Activated naive CD4-positive, alpha-beta T cell treated with anti-CD3 and anti-CD28 coated beads, Interleukin-2, amount 50 U/mL, for 72 hours (primary cell): ENCODE measurements around the gene HPSE2. TPM values are rescaled to one million over a fixed set of nuclear protein-coding genes. Genes with fewer than 3 reads are reported as not detected.
"Not testable (repeated sequence)": the region's sequence is repeated elsewhere in the genome, so short reads cannot be mapped to it uniquely, and the experiment has no call there.

Experiments used
- ATAC-seq, 2 donors: fragments of 150-1000 bp; cut with Tn5 transposase; 2 replicates each; pipeline ENCODE4 v1.10.0; 2021; ENCODE audit warnings: mild to moderate bottlenecking in 2 of 2, moderate library complexity in 2 of 2
- DNase-seq, 2 donors: peaks; one replicate each; pipeline ENCODE4 v3.0.0; 2021 to 2022; ENCODE audit warnings: low spot score in 2 of 2
- H3K27ac Mint-ChIP-seq, 2 donors: one replicate each; pipeline ENCODE4 v1.8.0; 2022; ENCODE audit warnings: mild to moderate bottlenecking in 2 of 2, mixed read lengths in 2 of 2
- H3K36me3 Mint-ChIP-seq, 2 donors: one replicate each; pipeline ENCODE4 v1.8.0; 2022; ENCODE audit warnings: mixed read lengths in 2 of 2
- H3K9me3 Mint-ChIP-seq, 2 donors: one replicate each; pipeline ENCODE4 v1.8.0; 2022; ENCODE audit warnings: mixed read lengths in 2 of 2
- total RNA-seq, 2 donors: library from RNA; stranded (reverse); gene quantifications; one replicate each; pipeline ENCODE4 v1.2.3, GENCODE V29; 2022

Gene HPSE2
- total RNA-seq, 2 donors from 2014 or later: not detected

DNA sequence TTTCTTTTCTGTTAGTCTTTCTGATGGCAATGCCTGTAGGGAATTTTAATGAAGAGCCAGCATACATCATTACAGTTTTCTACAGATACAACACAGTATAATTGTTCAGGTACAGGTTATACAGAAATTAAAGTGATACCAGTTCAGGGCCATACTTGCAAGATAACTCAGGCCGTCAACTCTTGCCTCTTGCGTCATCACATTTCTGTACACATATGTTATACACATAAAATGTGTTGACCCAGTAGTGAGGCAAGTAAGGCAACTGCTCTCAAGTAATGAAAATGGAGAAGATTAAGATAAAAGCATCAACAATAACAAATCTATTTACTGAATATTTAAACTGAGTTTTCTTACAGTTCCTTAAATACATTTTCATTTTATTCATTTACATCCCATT, 317.8 kb downstream of the HPSE2 start:
- Mint-ChIP-seq H3K27ac (no peak overlapping the region), H3K9me3 (no peaks in the 10 kb centered on the region), H3K36me3 (no peaks in the 10 kb centered on the region)
- DNase-seq (no peak), ATAC-seq (no peak)

- DNase-seq (no peak), ATAC-seq (no peak)
- H3K36me3 Mint-ChIP-seq: no peaks in the 10 kb centered on the region
- no peak overlapping the region for H3K27ac Mint-ChIP-seq
- no peaks in the 10 kb centered on the region for H3K9me3 Mint-ChIP-seq
These were observed 319.0 kb downstream of the HPSE2 start for GRCh38 chr10:98916526-98917125.

- Mint-ChIP-seq H3K9me3 (no peaks in the 10 kb centered on the region), H3K36me3 (no peaks in the 10 kb centered on the region), H3K27ac (no peak overlapping the region)
- no peak for ATAC-seq
- DNase-seq: no peak
These were observed 319.7 kb downstream of the HPSE2 start for GRCh38 chr10:98915911-98916310.

GRCh38 chr10:98910546-98910945, 325.1 kb downstream of the HPSE2 start:
- DNase-seq: no peak
- no peak overlapping the region for H3K27ac Mint-ChIP-seq
- ATAC-seq: no peak
- H3K9me3 Mint-ChIP-seq: no peaks in the 10 kb centered on the region
- H3K36me3 Mint-ChIP-seq: no peaks in the 10 kb centered on the region

- DNase-seq: no peak
- ATAC-seq: no peak
- Mint-ChIP-seq H3K9me3 (no peaks in the 10 kb centered on the region), H3K27ac (no peak overlapping the region), H3K36me3 (no peaks in the 10 kb centered on the region)
These were observed 325.6 kb downstream of the HPSE2 start for GRCh38 chr10:98910048-98910447.

GRCh38 chr10:98908868-98909267, 326.8 kb downstream of the HPSE2 start:
- Mint-ChIP-seq H3K9me3 (no peaks in the 10 kb centered on the region), H3K27ac (no peak overlapping the region), H3K36me3 (no peaks in the 10 kb centered on the region)
- no peak for DNase-seq
- ATAC-seq: no peak

- ATAC-seq, H3K9me3 Mint-ChIP-seq: not testable (repeated sequence)
These were observed 327.4 kb downstream of the HPSE2 start for GRCh38 chr10:98908247-98908646.

DNA sequence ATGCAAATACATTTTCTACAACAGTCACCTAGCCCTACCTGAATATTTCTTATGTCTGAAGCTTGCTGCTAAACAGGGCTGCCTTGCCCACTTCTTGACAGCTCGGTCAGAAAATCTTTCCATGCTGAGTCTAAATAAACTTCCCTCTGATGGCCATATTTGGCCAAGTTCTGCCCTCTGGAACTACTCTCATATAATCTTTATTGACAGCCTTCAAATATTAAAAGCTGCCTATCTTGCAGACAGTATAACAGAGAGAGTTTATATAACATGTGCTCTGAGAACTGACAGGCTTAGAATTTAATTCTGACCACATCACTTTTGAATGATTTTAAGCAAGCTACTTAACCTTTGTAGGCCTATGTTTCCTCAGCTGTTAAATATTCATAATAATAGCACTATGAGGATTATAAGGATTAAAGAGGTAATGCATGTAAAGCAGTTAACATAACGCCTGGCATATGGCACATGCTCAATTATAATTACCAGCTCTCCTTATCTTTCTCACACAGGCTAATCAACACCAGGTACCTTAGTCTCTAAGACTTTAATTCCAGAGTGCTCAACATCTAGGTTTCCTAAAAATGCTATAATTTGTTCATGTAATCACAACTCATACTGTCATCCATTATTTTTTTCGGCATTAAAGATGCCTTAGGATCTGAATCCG, 334.1 kb downstream of the HPSE2 start:
- ATAC-seq (no peak), DNase-seq (no peak)
- Mint-ChIP-seq H3K27ac (no peak overlapping the region), H3K36me3 (no peaks in the 10 kb centered on the region), H3K9me3 (peaks cover 0 to 5% of the 10 kb centered on the region in 2 donors)

More at GRCh38 chr10:98908247-98908646, 327.4 kb downstream of the HPSE2 start:
- H3K27ac Mint-ChIP-seq, H3K36me3 Mint-ChIP-seq, DNase-seq: not testable (repeated sequence)

- no peak overlapping the region for H3K27ac Mint-ChIP-seq
- DNase-seq (no peak), ATAC-seq (no peak)
- peaks cover 7 to 13% of the 10 kb centered on the region in 2 donors for H3K9me3 Mint-ChIP-seq
- no peaks in the 10 kb centered on the region for H3K36me3 Mint-ChIP-seq
These were observed 336.6 kb downstream of the HPSE2 start for GRCh38 chr10:98899018-98899417.

GRCh38 chr10:98892523-98892922, 343.1 kb downstream of the HPSE2 start:
- peaks cover 8 to 9% of the 10 kb centered on the region in 2 donors for H3K9me3 Mint-ChIP-seq
- no peaks in the 10 kb centered on the region for H3K36me3 Mint-ChIP-seq
- ATAC-seq: no peak
- DNase-seq: no peak
- H3K27ac Mint-ChIP-seq: no peak overlapping the region

GRCh38 chr10:98886686-98887085, 349.0 kb downstream of the HPSE2 start:
- DNase-seq (no peak), ATAC-seq (no peak)
- Mint-ChIP-seq H3K27ac (no peak overlapping the region), H3K9me3 (peaks cover 0 to 4% of the 10 kb centered on the region in 2 donors), H3K36me3 (no peaks in the 10 kb centered on the region)

DNA sequence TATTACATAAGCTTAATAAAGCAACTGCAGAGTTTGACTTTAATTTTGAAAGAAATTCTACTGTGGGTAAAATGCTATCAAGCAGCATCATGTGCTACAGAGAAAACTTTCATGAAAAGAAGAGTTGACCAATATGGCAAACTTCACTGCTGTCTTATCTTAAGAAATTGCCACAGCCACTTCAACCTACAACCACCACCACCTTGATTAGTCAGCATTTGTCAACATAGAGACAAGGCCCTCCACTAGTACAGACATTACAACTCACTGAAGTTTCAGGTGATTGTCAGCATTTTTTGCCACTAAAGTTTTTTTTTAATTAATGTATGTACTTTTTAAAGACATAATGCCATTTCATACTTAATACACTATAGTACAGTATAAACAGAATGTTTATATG, 350.3 kb downstream of the HPSE2 start:
- Mint-ChIP-seq H3K36me3 (no peaks in the 10 kb centered on the region), H3K27ac (no peak overlapping the region), H3K9me3 (peaks cover 0 to 4% of the 10 kb centered on the region in 2 donors)
- no peak for ATAC-seq
- DNase-seq: no peak

DNA sequence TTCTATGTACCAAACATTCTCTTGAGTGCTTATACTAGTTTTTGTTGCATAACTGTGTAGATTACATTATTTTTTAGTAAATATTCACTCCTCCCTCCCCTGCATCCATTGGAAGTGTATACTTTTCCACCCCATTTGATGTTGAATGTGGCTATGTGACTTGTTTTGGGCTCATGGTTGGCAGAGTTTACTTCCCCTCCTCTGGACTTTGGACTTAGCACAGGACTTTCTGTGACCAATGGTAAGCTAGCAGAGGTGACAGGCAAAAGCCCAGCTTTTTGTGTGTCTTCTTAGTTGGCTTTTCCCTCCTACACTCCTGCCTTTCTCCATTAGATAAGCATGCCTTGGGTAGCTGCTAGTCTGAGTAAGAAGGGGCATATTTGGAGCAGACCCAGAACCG, 353.9 kb downstream of the HPSE2 start:
- Mint-ChIP-seq H3K27ac (no peak overlapping the region), H3K9me3 (no peaks in the 10 kb centered on the region), H3K36me3 (no peaks in the 10 kb centered on the region)
- no peak for ATAC-seq
- DNase-seq: no peak

DNA sequence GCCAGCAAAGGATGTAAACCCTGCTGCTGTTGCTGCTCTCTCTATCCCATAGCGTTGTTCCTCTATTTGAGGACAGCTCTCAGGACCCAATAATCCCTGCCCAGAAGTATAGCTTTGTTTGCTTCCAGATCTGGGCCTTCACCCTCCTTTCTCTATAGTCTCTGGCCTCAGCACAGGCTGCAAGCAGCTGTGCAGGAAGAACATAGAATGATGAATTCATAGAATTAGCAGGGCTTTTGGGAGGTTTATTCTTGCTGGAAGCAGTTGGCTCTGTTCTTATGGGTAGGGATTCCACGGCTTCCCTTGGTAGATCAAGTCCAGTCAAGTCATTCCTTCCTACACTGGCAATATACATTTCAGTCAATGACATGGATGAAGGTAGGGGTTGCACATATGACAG, 354.7 kb downstream of the HPSE2 start:
- H3K36me3 Mint-ChIP-seq: no peaks in the 10 kb centered on the region
- no peak overlapping the region for H3K27ac Mint-ChIP-seq
- DNase-seq (no peak), ATAC-seq (no peak)
- no peaks in the 10 kb centered on the region for H3K9me3 Mint-ChIP-seq

DNA sequence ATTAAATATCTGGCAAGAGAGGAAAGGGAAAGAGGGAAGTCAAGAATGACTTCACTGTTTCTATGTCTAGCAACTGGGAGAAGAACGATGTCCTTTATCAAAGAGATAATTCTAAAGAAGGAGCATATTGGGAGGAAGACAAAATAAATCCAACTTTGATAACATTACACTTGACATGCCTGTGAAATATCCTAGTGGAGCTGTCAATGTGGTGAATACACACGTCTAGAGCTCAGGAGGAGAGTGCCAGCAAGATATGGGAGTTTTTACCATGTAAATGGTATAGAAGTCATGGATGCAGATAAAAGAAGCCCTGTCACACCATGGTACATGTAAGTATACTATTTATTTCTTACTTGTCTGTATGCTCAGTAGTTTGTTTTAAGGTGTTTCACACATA, 356.7 kb downstream of the HPSE2 start:
- ATAC-seq: no peak
- Mint-ChIP-seq H3K9me3 (no peaks in the 10 kb centered on the region), H3K36me3 (no peaks in the 10 kb centered on the region), H3K27ac (no peak overlapping the region)
- DNase-seq: no peak

DNA sequence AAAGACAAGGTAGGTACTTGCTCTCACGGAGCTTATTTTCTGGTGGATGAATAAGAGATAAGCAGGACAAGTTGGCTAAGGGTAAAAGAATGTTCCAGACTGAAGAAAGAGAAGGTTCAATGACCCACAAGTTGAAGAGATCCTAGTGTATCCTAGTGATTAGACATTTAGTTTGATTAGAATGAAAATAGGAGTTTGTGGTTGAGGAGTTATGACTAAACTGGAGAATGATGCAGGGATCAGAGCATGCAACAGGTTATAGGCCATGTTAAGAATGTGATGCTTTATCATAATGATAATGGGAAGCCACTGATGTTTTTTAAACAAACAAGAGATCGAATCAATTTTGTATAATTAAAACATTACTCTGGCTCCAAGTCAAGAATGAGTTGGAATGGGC, 357.2 kb downstream of the HPSE2 start:
- H3K36me3 Mint-ChIP-seq: no peaks in the 10 kb centered on the region
- H3K9me3 Mint-ChIP-seq: no peaks in the 10 kb centered on the region
- no peak for ATAC-seq
- DNase-seq: no peak
- no peak overlapping the region for H3K27ac Mint-ChIP-seq

- no peak for DNase-seq
- ATAC-seq: no peak
- H3K36me3 Mint-ChIP-seq: peaks cover 0 to 4% of the 10 kb centered on the region in 2 donors
These were observed 373.7 kb downstream of the HPSE2 start for GRCh38 chr10:98861962-98862361.

GRCh38 chr10:98858525-98858924, 377.1 kb downstream of the HPSE2 start:
- DNase-seq (no peak), ATAC-seq (no peak)
- H3K9me3 Mint-ChIP-seq: no peaks in the 10 kb centered on the region
- H3K27ac Mint-ChIP-seq: no peak overlapping the region
- H3K36me3 Mint-ChIP-seq: no peaks in the 10 kb centered on the region

More at GRCh38 chr10:98861962-98862361, 373.7 kb downstream of the HPSE2 start:
- H3K27ac Mint-ChIP-seq: no peak overlapping the region
- H3K9me3 Mint-ChIP-seq: peaks cover 6 to 15% of the 10 kb centered on the region in 2 donors
